GM04504 (cell line): ENCODE results near the gene PCNX4.
A peak's percentile ranks its signal among the peaks of the same experiment; 100 is the strongest.

Experiments
- DNase-seq: peaks from one replicate; pipeline ENCODE4 v3.0.0-alpha.2; 2012; ENCODE audit warnings: low read depth

Gene PCNX4

GRCh38 chr14:60102389-60102788 is 10.7 kb downstream of the PCNX4 start:
- peak; percentile 65 for DNase-seq

- no peak for DNase-seq
Observed at GRCh38 chr14:60106339-60106738, 14.6 kb downstream of the PCNX4 start.

GRCh38 chr14:60107477-60107876 is 15.8 kb downstream of the PCNX4 start:
- DNase-seq: no peak

GRCh38 chr14:60111732-60112131 is 20.0 kb downstream of the PCNX4 start:
- DNase-seq: no peak

- no peak for DNase-seq
Observed at GRCh38 chr14:60114881-60115280, 23.2 kb downstream of the PCNX4 start.

- no peak for DNase-seq
Observed at GRCh38 chr14:60116181-60116580, 24.5 kb downstream of the PCNX4 start.

- DNase-seq: no peak
Observed at GRCh38 chr14:60125918-60126317, 34.2 kb downstream of the PCNX4 start.

GRCh38 chr14:60133487-60133886 is 41.8 kb downstream of the PCNX4 start:
- no peak for DNase-seq

- DNase-seq: no peak
Observed at GRCh38 chr14:60134702-60135101, 43.0 kb downstream of the PCNX4 start.

- DNase-seq: peak; percentile 87
Observed at GRCh38 chr14:60151715-60152114, 60.0 kb downstream of the PCNX4 start.

- DNase-seq: no peak
Observed at GRCh38 chr14:60153991-60154390, 62.3 kb downstream of the PCNX4 start.

GRCh38 chr14:60154671-60155070 is 62.9 kb downstream of the PCNX4 start:
- no peak for DNase-seq

GRCh38 chr14:60160422-60160821 is 68.7 kb downstream of the PCNX4 start:
- no peak for DNase-seq

GRCh38 chr14:60161196-60162107 is 69.7 kb downstream of the PCNX4 start:
- DNase-seq: no peak

- no peak for DNase-seq
Observed at GRCh38 chr14:60163693-60164092, 72.0 kb downstream of the PCNX4 start.

GRCh38 chr14:60164404-60164711 is 72.6 kb downstream of the PCNX4 start:
- no peak for DNase-seq

- DNase-seq: peak; percentile 70
Observed at GRCh38 chr14:60164712-60165546, 73.2 kb downstream of the PCNX4 start, which contains the start of gene DHRS7. Gene DHRS7, minus strand, starts transcription at chr14:60165398. Its CDS starts 89 bp downstream, at chr14:60165309.

- DNase-seq: no peak
Observed at GRCh38 chr14:60165547-60165876, 73.8 kb downstream of the PCNX4 start.

GRCh38 chr14:60166142-60166541 is 74.4 kb downstream of the PCNX4 start:
- DNase-seq: no peak

- no peak for DNase-seq
Observed at GRCh38 chr14:60169722-60170121, 78.0 kb downstream of the PCNX4 start.

- DNase-seq: no peak
Observed at GRCh38 chr14:60170948-60171347, 79.2 kb downstream of the PCNX4 start.

GRCh38 chr14:60171690-60172089 is 80.0 kb downstream of the PCNX4 start:
- no peak for DNase-seq
